Measurements from ENCODE around the gene CAMK4.

- no peak for TF ChIP-seq CTCF (IDR thresholded peaks at IDR 0.05)
- TF ChIP-seq POLR2A (IDR thresholded peaks at IDR 0.05), result no peak
- TF ChIP-seq EP300 (IDR thresholded peaks at IDR 0.05), result no peak
These were observed 239.1 kb downstream of the CAMK4 start for GRCh38 chr5:111463311-111463710.
